Gastroesophageal sphincter (tissue), 3 donors: ENCODE results near the gene THEM5.

Source experiments
- EP300 ChIP-seq: sonication (generic); formaldehyde crosslinking; IDR thresholded peaks from one replicate; pipeline ENCODE4 v1.6.1; 2017; ENCODE audit warnings: antibody characterized with exemption, mild to moderate bottlenecking
- POLR2A ChIP-seq, 2 donors: fragments of 450-650 bp; IDR thresholded peaks; one replicate each; pipeline ENCODE4 v1.6.1; 2017; ENCODE audit warnings: antibody characterized with exemption in 2 of 2, mild to moderate bottlenecking in 2 of 2, moderate library complexity in 1 of 2
- TF ChIP-seq, protein P1 (sequence below), 4 experiments: fragments of 200-600 bp in 2 of 4; fragments of 450-650 bp in 2 of 4; sonication (generic) in 1 of 4; IDR thresholded peaks; one replicate each; pipeline ENCODE4 v1.5.1; 2017 to 2019; ENCODE audit warnings: antibody characterized with exemption in 4 of 4, mild to moderate bottlenecking in 2 of 4, moderate library complexity in 2 of 4

DNA sequence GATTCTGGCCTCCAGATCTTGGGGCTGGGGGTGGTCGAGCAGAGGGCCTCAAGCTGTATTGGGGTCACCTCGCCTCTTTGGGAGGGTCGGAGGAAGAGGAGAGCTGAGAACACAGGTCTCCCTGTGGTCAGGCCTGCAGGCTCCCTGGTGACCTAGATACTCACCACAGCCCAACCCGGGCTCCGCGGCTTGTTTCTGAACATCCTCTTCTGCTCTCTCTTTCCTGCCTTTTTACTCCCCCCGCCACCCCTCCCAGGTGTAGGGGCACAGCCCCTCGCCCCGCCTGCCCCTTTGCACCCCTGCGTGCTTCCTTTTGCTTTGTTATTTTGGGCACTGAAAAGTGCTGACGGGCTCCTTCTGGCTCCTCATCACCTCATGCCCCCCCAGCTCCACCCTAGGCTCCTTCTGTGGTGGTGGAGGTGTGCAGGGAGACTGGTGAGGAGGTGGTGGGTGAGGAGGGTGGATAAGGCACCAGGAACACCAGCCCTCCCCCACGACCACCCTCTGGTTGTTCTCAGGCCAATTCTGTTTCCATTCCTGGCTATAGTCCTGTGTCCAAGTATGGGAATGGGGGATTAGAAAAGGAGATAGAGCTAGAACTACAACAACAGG lies 37.7 kb downstream of the THEM5 start:
- TF ChIP-seq, protein P1, sequence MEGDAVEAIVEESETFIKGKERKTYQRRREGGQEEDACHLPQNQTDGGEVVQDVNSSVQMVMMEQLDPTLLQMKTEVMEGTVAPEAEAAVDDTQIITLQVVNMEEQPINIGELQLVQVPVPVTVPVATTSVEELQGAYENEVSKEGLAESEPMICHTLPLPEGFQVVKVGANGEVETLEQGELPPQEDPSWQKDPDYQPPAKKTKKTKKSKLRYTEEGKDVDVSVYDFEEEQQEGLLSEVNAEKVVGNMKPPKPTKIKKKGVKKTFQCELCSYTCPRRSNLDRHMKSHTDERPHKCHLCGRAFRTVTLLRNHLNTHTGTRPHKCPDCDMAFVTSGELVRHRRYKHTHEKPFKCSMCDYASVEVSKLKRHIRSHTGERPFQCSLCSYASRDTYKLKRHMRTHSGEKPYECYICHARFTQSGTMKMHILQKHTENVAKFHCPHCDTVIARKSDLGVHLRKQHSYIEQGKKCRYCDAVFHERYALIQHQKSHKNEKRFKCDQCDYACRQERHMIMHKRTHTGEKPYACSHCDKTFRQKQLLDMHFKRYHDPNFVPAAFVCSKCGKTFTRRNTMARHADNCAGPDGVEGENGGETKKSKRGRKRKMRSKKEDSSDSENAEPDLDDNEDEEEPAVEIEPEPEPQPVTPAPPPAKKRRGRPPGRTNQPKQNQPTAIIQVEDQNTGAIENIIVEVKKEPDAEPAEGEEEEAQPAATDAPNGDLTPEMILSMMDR (IDR thresholded peaks at IDR 0.05) = no peak
- TF ChIP-seq EP300 = no peak
- no peak for TF ChIP-seq POLR2A (IDR thresholded peaks at IDR 0.05)
